ENCODE measurements around the gene PFN1. TPM values are rescaled to one million over a fixed set of nuclear protein-coding genes. Genes with fewer than 3 reads are reported as not detected.
A peak's percentile ranks its signal among the peaks of the same experiment; 100 is the strongest.

Gene PFN1
- total and polyA plus RNA-seq, 9 of the 15 experiments (the other 6 are each of a cell fraction or from before 2014, with no cell fraction given), result 60.5 to 1,479 (median 456) TPM

GRCh38 chr17:4949321-4950074 lies 1.2 kb upstream of the PFN1 start (continued):
- TF ChIP-seq GTF2B (IDR thresholded peaks at IDR 0.05; ENCODE audit: extremely low read depth, insufficient read length) (no peak), KLF1 (tag; IDR thresholded peaks at IDR 0.05) (0 out of 2 replicates have a peak, but pooled peaks have one; percentile 24), MEF2D (tag; conservative IDR thresholded peaks at IDR 0.05; ENCODE audit: low read depth) (no peak), THAP7 (CRISPR knock-in tag; IDR thresholded peaks at IDR 0.05) (no peak), NFRKB (IDR thresholded peaks at IDR 0.05; ENCODE audit: low read depth) (no peak), RAD51 (IDR thresholded peaks at IDR 0.05; ENCODE audit: borderline replicate concordance, low read depth) (no peak), MYNN (IDR thresholded peaks at IDR 0.05) (no peak), MYNN (CRISPR knock-in tag; IDR thresholded peaks at IDR 0.05) (no peak), SREBF2 (CRISPR knock-in tag; IDR thresholded peaks at IDR 0.05) (no peak), CBX3 (IDR thresholded peaks at IDR 0.05; ENCODE audit: borderline replicate concordance in 1 of 2, low read length in 2 of 2) (no peak), NUFIP1 (IDR thresholded peaks at IDR 0.05; ENCODE audit: partially characterized antibody) (no peak), NCOA4 (IDR thresholded peaks at IDR 0.05; ENCODE audit: partially characterized antibody) (no peak), NFATC3 (IDR thresholded peaks at IDR 0.05) (no peak), KDM5B (IDR thresholded peaks at IDR 0.05; ENCODE audit: insufficient replicate concordance, low read depth, low read length) (no peak), HES1 (IDR thresholded peaks at IDR 0.05; ENCODE audit: low read depth) (no peak), ZBTB8A (IDR thresholded peaks at IDR 0.05; ENCODE audit: partially characterized antibody) (no peak), ZNF76 (CRISPR knock-in tag; IDR thresholded peaks at IDR 0.05; ENCODE audit: borderline replicate concordance) (no peak), NRF1 (conservative IDR thresholded peaks at IDR 0.05 in 1 of 2, IDR thresholded peaks at IDR 0.05 in 1 of 2) (no peak), ZNF174 (CRISPR knock-in tag; IDR thresholded peaks at IDR 0.05) (no peak), IRF9 (tag; IDR thresholded peaks at IDR 0.05) (no peak)
- TF ChIP-seq, protein P1, sequence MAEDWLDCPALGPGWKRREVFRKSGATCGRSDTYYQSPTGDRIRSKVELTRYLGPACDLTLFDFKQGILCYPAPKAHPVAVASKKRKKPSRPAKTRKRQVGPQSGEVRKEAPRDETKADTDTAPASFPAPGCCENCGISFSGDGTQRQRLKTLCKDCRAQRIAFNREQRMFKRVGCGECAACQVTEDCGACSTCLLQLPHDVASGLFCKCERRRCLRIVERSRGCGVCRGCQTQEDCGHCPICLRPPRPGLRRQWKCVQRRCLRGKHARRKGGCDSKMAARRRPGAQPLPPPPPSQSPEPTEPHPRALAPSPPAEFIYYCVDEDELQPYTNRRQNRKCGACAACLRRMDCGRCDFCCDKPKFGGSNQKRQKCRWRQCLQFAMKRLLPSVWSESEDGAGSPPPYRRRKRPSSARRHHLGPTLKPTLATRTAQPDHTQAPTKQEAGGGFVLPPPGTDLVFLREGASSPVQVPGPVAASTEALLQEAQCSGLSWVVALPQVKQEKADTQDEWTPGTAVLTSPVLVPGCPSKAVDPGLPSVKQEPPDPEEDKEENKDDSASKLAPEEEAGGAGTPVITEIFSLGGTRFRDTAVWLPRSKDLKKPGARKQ (CRISPR knock-in tag; IDR thresholded peaks at IDR 0.05), result no peak
- TF ChIP-seq, protein P2, sequence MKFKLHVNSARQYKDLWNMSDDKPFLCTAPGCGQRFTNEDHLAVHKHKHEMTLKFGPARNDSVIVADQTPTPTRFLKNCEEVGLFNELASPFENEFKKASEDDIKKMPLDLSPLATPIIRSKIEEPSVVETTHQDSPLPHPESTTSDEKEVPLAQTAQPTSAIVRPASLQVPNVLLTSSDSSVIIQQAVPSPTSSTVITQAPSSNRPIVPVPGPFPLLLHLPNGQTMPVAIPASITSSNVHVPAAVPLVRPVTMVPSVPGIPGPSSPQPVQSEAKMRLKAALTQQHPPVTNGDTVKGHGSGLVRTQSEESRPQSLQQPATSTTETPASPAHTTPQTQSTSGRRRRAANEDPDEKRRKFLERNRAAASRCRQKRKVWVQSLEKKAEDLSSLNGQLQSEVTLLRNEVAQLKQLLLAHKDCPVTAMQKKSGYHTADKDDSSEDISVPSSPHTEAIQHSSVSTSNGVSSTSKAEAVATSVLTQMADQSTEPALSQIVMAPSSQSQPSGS (CRISPR knock-in tag; IDR thresholded peaks at IDR 0.05), result no peak; the same call in 1 of the 2 replicates
